Spleen (tissue), 7 donors: ENCODE data around the gene USF3.

Source experiments
- CTCF ChIP-seq, 11 experiments: fragments of 200-600 bp in 7 of 11; fragments of 450-650 bp in 4 of 11; sonication (generic) in 4 of 11; IDR thresholded peaks in 8 of 11; conservative IDR thresholded peaks in 3 of 11; 1 replicate in 7 of 11; 2 replicates in 4 of 11; pipeline versions ENCODE4 v1.4.0 to v1.8.0; 2016 to 2021; ENCODE audit warnings: antibody characterized with exemption in 11 of 11, inconsistent platforms in 4 of 11, mild to moderate bottlenecking in 1 of 11
- POLR2A ChIP-seq, 3 donors: fragments of 450-650 bp; IDR thresholded peaks; one replicate each; pipeline ENCODE4 v1.5.1; 2017; ENCODE audit warnings: antibody characterized with exemption in 3 of 3, mild to moderate bottlenecking in 1 of 3
- donor health status: DM: no; HTN: no; CAD: no; lungs with moderate emphysema.
- donor health status: DM: no; HTN: no; CAD: no.
- donor health status: DM: no; HTN: no; CAD: no.

DNA sequence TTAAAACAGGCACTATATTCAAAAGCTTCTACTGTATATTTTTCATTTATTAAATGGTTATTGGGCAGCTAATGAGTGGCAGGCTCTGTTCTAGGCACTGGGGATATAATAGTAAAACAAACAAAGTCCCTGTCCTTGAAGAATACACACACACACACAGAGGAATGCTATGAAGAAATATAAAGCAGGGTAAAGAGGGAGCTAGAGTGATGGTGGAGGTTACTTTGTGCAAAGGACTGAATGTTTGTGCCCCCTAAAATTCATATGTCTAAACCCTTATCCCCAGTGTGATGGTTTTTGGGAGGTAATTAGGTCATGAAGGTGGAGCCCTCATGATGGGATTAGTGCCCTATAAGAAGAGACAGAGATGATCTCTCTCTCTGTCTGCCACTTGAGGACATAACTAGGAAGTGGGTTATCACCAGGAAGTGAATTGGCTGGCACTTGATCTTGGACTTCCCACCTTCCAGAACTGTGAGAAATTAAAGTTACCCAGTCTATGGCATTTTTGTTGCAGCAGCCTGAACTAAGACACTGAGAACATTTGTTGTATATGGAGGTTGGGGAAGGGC lies 31.8 kb downstream of the USF3 start:
- TF ChIP-seq POLR2A (IDR thresholded peaks at IDR 0.05), result no peak
- no peak for TF ChIP-seq CTCF (IDR thresholded peaks at IDR 0.05 in 8 of 11, conservative IDR thresholded peaks at IDR 0.05 in 3 of 11)
